Adrenal gland (tissue), 5 donors: ENCODE data around the gene NUP93.

Source experiments
- CTCF ChIP-seq, 6 experiments: fragments of 450-650 bp in 4 of 6; fragments of 200-600 bp in 2 of 6; sonication (generic) in 1 of 6; IDR thresholded peaks; 1 replicate in 5 of 6; 2 replicates in 1 of 6; pipeline versions ENCODE4 v1.5.1 to v1.8.0; 2016 to 2021; ENCODE audit warnings: antibody characterized with exemption in 6 of 6, mild to moderate bottlenecking in 2 of 6, moderate library complexity in 1 of 6
- POLR2A ChIP-seq, 2 donors: fragments of 450-650 bp; IDR thresholded peaks; one replicate each; pipeline ENCODE4 v1.6.1; 2017; ENCODE audit warnings: antibody characterized with exemption in 2 of 2, mild to moderate bottlenecking in 2 of 2, moderate library complexity in 1 of 2
- donor health status: DM: no; HTN: no; CAD: no.

DNA sequence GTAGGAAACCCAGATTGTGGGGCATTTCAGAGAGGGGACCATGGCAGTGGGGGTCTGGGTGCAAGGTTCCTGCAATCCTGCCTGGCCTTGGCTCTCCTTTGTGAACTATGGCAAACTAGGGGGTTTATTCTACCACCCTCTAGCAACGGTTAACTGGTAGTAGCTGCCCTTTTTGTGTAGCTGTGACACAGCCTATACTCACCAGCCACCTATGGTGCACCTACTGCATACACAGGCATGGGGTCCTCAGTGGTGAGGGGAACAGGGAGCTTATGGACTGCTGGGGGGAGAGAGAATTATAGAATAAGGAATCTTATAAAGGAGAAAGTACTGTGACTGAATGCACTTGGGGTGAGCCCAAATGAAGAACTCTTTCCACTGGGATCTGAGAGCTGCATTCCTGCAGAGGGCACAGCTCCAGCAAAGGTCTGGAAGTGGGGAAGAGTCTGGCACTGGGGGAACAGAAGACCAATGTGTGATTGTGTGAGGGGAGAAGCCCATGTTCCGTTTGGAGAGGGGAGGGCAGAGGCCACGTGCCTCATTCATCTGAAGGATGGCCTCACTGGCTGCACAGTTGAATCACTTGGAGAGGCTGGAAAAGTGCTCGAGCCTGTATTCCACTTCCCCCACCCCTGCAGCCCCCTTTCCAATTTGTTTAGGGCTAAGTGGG, 45.5 kb upstream of the NUP93 start:
- TF ChIP-seq POLR2A (IDR thresholded peaks at IDR 0.05) (no peak), CTCF (IDR thresholded peaks at IDR 0.05) (no peak)
